ENCODE data around the gene PTGES2. TPM values are rescaled to one million over a fixed set of nuclear protein-coding genes. Genes with fewer than 3 reads are reported as not detected.

The PTGES2 gene
- total and polyA plus RNA-seq, 2 of the 13 experiments (the other 11 are each of a cell fraction or from before 2014, with no cell fraction given) = 63.7 to 79.8 TPM

GRCh38 chr9:128115187-128116103 is 12.1 kb downstream of the PTGES2 start (continued):
- peak; percentile 94 for TF ChIP-seq ARID5B (CRISPR knock-in tag; IDR thresholded peaks at IDR 0.05)
- TF ChIP-seq TRAFD1 (CRISPR knock-in tag; IDR thresholded peaks at IDR 0.05; ENCODE audit: borderline replicate concordance) = no peak
- TF ChIP-seq ZNF724P (CRISPR knock-in tag; IDR thresholded peaks at IDR 0.05; ENCODE audit: borderline replicate concordance) = peak; percentile 49; the same call in 1 of the 2 replicates
- no peak for TF ChIP-seq ZBTB2 (CRISPR knock-in tag; IDR thresholded peaks at IDR 0.05; ENCODE audit: low read depth)
- 0 out of 2 replicates have a peak, but pooled peaks have one; percentile 67 for TF ChIP-seq ZNF451 (CRISPR knock-in tag; IDR thresholded peaks at IDR 0.05)
- peak; percentile 61; the same call in 1 of the 2 replicates for TF ChIP-seq KMT2B (CRISPR knock-in tag; IDR thresholded peaks at IDR 0.05)
- TF ChIP-seq FOXA1 (IDR thresholded peaks at IDR 0.05) = no peak
- peak; percentile 91 for TF ChIP-seq FOXA1 (CRISPR knock-in tag; IDR thresholded peaks at IDR 0.05)
- TF ChIP-seq ZNF232 (CRISPR knock-in tag; IDR thresholded peaks at IDR 0.05; ENCODE audit: borderline replicate concordance) = peak; percentile 87; the same call in 1 of the 2 replicates
- TF ChIP-seq ZNF234 (CRISPR knock-in tag; conservative IDR thresholded peaks at IDR 0.05) = no peak
- no peak for TF ChIP-seq SP1 (IDR thresholded peaks at IDR 0.05)
- peak; percentile 52; the same call in 1 of the 2 replicates for TF ChIP-seq SP1 (CRISPR knock-in tag; IDR thresholded peaks at IDR 0.05)
- peak; percentile 74; the same call in 1 of the 2 replicates for TF ChIP-seq ZNF678 (CRISPR knock-in tag; IDR thresholded peaks at IDR 0.05)
- TF ChIP-seq SNAPC4 (CRISPR knock-in tag; IDR thresholded peaks at IDR 0.05) = 0 out of 2 replicates have a peak, but pooled peaks have one; percentile 60
- TF ChIP-seq ZNF589 (CRISPR knock-in tag; conservative IDR thresholded peaks at IDR 0.05) = no peak; the same call in 1 of the 2 replicates
- no peak for TF ChIP-seq CHD2 (IDR thresholded peaks at IDR 0.05; ENCODE audit: low read depth, low read length)
- no peak for TF ChIP-seq ZNF577 (CRISPR knock-in tag; IDR thresholded peaks at IDR 0.05; ENCODE audit: borderline replicate concordance, low read depth)
